Glomerular endothelial cell (primary cell): Measurements from ENCODE around the gene UNC13C. TPM values are rescaled to one million over a fixed set of nuclear protein-coding genes. Genes with fewer than 3 reads are reported as not detected.

Experiments
- DNase-seq: peaks from one replicate; pipeline ENCODE4 v3.0.0-alpha.2; 2011; ENCODE audit warnings: low read depth, low spot score; ENCODE audit errors: extremely low read depth
- total RNA-seq: library from RNA; depleted of rRNA; stranded (reverse); fragments of >200 nt; gene quantifications from 2 replicates; pipeline ENCODE4 v1.2.3, GENCODE V29; 2015

UNC13C gene
- total RNA-seq, 1 donor from 2014 or later, result not detected

DNA sequence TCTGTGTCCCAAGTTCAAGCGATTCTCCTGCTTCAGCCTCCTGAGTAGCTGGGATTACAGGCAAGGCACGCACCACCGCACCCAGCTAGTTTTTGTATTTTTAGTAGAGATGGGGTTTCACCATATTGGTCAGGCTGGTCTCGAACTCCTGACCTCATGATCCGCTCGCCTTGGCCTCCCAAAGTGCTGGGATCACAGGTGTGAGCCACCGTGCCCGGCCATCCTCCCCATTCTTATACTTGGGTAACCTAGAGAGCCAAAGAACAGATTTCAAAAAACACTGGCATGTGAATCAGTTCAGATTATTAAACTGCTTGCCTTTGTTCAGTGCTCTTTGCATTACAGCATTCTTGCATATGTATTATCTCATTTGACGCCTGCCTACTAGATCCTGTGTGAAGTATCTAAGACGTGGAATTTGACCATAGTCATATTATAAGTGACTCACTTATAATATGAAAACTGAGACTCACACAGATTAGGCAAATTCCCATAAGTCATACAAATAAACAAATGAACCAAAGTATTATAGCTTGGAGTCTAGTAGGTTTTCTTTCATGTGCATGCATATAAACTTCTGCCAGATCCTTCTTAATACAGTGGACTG lies 123.5 kb downstream of the UNC13C start:
- DNase-seq, result no peak

DNA sequence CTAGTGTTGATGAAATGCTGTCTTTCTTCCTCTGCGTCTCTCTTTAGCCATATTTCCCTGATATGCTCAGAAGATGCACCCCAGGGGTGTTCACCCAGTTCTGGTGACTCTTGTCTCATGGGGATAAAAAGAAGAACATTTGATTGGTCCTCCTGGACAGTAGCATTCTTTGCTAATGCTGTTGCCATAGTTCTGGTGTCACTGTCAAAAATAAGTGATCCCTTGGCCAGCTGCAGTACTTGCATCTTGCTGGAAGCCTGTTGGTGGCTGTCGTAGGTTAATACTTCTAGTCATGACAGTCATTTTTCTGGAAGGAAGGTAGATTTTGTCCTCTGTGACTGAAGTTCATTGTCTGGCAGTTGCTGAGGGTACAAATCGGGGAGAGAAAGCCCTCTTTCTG lies 124.5 kb downstream of the UNC13C start:
- DNase-seq, result no peak

DNA sequence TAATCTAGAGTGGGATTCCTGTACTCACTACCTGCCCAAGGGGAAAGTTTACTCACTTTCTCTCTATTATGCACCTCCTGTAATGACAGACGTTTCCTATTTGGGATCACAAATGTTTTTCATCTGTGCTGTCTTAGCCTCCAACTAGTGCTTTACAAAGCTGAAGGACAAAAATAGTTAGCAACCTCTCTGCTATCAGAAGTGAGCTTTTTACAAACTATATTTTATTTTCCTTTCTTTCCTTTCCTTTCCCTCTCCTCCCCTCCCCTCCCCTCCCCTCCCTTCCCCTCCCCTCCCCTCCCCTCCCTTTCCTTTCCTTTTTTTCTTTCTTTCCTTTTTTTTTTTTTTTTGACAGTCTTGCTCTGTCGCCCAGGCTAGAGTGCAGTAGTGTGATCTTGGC lies 130.8 kb downstream of the UNC13C start:
- DNase-seq, result no peak

- DNase-seq, result no peak
Measured at GRCh38 chr15:54119051-54119450, 140.8 kb downstream of the UNC13C start.

- DNase-seq, result no peak
Measured at GRCh38 chr15:54120949-54121463, 142.8 kb downstream of the UNC13C start.

DNA sequence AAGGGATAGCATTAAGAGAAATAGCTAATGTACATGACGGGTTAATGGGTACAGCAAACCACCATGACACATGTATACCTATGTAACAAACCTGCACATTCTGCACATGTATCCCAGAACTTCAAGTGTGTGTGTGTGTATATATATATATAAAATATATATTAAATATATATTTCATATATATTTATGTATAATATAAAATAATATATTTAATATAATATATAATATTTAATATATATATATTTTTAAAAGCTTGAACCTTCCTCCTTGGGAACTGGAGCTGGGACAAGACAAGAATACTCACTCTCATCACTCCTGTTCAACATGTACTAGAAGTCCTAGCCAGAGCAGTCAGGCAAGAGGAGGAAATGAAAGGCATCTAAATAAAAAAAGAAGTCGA lies 149.3 kb downstream of the UNC13C start:
- no peak for DNase-seq

- no peak for DNase-seq
Measured at GRCh38 chr15:54131410-54131809, 153.2 kb downstream of the UNC13C start.

GRCh38 chr15:54149115-54149531 lies 170.9 kb downstream of the UNC13C start:
- DNase-seq, result no peak

- DNase-seq, result no peak
Measured at GRCh38 chr15:54150255-54150654, 172.0 kb downstream of the UNC13C start.

- no peak for DNase-seq
Measured at GRCh38 chr15:54159012-54159411, 180.8 kb downstream of the UNC13C start.

GRCh38 chr15:54187325-54187724 lies 209.1 kb downstream of the UNC13C start:
- DNase-seq, result no peak

DNA sequence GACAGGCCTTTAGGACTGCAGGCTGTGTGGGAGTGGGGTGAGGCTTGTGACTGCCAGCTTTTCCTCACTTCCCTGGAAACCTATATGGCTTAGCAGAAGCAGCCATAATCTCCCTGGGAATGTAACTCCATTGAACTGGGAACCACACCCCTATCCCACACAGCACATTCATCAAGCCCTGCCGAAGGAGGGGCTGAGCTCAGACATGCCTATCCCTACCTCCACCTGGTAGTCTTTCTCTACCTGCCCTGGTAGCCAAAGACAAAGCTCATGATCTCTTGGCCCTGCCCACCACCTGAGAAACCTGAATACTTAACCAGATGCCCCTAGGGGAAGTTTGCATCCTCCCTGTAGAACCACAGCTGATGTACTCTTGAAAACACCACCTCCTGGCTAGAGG lies 219.8 kb downstream of the UNC13C start:
- DNase-seq, result no peak

DNA sequence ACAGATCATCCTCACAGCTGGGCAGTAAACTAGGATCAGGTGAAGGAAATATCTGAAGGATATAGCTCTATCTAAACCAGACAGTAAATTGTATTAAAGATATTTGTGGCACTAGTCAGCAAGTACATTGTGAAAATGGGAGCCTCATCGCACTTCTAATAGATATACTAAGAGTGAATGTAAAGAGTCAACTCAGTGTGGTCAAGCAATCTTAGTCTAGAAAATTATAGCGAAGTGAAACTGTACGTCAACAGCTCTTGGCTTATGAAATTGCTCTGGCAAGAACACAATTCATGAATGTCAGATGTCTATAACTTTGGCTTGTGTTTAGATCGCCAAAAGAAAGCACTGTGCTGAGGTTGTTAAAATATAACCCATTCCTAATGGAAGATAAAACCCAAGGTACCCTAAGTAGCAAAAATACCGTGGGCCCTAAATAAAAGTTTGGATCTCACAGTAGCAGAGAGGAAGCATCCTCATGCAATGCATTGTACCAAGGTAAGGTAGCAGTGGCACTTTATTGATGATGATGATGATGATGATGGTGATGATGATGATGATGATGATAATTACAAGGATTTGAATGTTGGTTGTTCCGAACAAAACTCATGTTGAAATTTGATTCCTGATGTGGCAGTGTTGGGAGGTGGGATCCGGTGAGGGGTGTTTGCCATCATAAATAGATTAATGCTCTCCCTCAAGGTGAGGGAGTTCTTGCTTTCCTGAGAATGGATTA lies 228.5 kb downstream of the UNC13C start:
- DNase-seq, result no peak

DNA sequence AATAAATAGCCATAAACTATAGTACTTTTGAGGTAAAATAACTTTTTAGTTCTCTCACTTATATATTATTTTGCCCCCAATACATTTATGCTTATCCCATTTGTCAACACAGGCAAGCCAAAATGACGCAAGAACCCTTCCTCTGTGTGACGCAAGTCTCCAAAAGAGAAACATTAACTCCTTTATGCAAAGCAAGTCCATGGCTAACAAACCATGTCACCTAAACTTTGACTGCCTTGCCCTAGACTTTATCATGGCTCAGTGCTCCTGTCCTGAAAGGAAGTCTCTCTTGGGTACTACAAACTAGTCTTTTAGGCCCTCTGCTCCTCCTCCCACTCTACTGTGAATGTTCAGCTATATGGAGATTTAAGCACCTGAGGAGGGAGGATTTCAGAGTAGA lies 230.5 kb downstream of the UNC13C start:
- no peak for DNase-seq

DNA sequence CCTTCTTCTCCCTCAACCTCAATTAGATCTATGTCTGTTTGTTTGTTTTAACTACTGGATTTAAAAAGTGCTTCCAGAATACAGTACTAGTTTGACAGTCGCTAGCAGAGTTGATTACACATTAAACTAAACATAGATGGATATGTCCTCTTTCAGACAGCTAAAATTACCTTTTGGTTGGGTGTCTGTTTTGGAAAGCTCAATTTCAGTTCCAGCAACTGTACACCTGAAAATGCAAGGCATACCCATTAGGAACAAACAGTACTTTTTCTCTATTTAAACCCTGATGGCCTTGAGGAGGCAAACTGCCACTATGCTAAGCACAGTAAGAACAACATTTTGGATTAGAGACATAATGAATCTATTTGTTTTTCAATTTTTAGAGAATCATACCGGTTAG lies 234.4 kb downstream of the UNC13C start:
- DNase-seq, result no peak

- no peak for DNase-seq
Measured at GRCh38 chr15:54226455-54226854, 248.2 kb downstream of the UNC13C start.

GRCh38 chr15:54227569-54227968 lies 249.3 kb downstream of the UNC13C start:
- no peak for DNase-seq

GRCh38 chr15:54250326-54250725 lies 272.1 kb downstream of the UNC13C start:
- DNase-seq, result no peak

GRCh38 chr15:54256190-54256589 lies 277.9 kb downstream of the UNC13C start:
- DNase-seq, result no peak

- DNase-seq, result no peak
Measured at GRCh38 chr15:54273928-54274327, 295.7 kb downstream of the UNC13C start.

DNA sequence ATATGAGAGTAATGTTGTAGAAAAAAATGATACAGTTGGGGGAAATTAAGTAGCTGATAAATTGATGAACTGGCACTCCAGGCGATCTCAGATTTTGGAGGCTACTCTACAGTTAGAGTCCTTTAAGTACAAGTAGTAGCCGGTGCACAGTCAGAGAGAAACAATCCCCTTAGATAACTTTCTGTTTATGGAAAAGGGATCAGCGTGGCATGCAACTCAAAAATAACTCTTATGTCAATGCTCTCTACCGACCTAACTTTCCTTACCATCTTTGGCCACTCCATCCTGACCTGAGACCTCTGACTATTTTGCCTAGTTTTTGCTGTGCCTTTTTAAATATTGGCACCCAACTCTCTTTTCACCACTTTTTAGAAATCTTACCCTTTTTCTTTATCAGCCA lies 299.6 kb downstream of the UNC13C start:
- DNase-seq, result no peak

GRCh38 chr15:54280726-54281125 lies 302.5 kb downstream of the UNC13C start:
- no peak for DNase-seq
